HG03135 (cell line): ENCODE data around the gene ROBO1.

ENCODE experiments used
- ATAC-seq: cut with Tn5 transposase; IDR thresholded peaks from one replicate; pipeline ENCODE4 v1.9.1; 2021; ENCODE audit warnings: mild to moderate bottlenecking, moderate library complexity; ENCODE audit not compliant: unreplicated experiment

ROBO1 gene

DNA sequence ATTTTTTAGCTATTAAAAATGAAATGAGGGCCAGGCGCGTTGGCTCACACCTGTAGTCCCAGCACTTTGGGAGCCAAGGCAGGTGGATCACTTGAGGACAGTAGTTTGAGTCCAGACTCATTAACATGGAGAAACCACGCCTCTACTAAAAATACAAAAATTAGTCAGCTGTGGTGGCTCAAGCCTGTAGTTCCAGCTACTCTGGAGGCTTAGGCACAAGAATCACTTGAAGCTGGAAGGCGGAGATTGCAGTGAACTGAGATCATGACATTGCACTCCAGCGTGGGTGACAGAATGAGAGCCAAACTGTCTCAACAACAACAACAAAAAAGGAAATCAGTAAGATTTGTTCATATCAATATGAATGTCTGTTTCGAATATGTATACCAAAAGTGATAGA lies 517.1 kb downstream of the ROBO1 start:
- ATAC-seq: no peak

DNA sequence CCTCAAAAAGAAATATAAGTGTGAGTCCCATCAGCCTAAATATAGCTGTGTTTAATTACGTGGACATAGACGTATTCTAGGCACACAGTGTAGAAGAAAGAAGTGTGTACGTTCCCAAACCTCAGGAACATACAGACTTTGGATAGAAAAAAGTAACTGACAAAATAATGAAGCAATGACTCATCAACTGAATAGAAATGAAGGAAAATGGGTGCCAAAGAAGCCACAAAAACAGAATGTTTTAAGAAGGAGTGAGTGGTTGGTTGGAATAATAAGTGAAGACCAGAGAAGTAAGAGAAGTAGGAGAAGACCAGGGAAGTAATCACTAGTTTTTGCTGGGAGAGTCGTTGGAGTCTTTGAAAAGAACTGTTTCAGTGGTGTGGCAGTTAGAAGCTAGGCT lies 518.1 kb downstream of the ROBO1 start:
- no peak for ATAC-seq

DNA sequence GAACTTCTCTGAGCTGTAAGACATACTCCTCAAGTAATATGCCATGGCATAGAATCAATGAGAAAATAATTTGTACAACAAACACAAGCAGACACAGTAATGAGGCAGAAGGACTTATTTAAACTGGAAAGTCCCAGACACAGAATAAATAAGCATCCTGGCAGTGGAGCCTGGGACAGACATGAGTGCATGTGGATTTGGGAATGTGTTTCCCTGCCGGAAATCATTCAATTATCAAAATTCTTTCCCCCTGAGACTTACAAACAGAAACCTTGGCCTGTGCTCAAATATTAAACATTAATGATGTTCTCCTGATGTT lies 520.1 kb downstream of the ROBO1 start:
- ATAC-seq: no peak

DNA sequence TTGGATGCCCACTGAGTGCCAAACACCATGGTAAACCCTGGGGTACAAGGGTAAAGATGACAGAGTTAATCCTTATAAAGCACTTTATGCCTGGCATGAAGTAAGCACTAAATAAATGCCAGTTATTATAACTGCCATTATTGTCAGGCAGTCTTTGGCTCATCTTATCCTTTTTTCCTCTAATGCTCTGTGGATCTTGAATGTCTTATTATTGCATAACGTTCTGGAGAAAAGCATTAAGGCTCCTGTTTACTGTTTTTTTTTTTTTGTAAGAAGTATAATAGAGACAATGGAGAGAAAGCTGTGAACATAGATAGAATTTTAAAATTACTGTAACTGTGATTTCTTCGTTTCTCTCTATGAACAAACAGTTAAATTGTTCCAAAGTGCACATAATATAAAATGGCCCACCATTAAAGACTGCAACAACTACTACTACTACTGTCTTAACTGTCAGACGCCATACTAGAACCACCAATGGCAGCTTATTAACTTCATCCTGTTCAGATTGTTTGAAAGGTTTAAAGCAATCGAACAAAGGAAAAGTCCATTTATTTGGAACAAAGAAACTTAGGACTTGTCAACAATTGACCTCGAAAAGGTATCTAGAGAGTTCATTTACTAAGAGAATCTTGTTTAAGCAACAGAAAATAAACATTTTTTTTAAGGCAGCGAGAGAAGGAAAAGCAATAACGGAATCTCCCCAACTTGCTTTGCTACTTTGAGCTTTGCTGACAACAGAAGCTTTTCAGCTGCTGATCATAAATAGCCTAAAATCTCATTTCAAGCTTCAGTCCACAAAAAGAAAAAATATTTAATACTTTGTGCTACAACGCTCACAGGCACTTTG lies 520.7 kb downstream of the ROBO1 start:
- ATAC-seq: no peak

DNA sequence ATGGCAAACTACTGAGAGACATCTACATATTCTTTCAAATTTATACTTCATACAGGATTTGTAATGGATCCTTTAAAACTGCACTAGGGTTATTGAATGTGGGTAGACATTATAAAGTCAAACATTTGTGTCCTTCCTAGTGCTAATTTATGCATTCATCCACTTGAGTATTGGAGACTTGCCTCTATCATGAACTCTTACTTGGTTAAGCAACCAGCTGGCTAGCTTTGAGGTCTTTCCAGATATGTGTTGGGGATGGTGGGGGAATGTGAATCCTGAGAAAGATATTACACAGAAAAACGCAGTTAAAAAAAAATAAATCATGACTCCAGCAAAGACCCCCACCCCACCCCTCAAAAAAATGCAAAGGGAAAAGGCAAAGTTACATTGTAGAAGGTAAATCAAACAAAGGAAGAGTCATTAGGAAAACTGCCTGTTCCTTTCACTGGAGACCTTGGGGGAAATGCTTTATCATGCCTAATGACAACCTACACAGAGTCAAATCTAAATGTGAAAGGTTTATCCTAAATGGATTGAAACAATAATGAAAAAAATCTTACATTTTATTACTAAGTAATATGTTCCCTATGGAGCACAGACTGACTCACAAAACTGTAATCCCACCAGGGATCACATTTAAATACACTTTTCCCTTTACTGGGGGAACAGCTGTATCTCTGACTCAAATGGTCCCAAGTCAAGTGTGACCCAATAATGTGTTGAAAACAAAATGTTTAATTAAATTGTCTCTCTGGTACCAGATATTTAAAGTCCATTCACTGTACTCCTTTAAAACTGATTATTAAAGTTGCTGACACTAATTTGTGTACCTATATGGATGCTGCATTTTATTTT lies 522.3 kb downstream of the ROBO1 start:
- ATAC-seq: no peak

DNA sequence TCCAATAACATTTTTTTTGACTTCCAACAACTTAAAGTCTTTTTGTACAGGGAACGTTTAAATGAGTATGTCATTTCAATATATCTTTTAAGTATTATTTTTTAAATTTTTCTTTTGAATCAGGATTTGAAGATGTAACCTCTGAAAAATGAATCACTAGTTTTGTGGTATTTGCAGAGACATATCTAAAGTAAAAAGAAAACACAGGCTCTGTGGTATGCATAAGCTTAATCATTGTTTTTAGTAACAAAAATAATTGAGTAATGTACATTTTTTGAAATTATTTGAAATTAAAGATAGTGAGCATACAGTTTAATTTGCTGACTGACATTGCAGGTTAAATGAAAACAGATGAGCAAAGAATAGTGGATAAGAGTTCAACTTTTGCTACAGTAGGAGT lies 531.3 kb downstream of the ROBO1 start:
- ATAC-seq: no peak

DNA sequence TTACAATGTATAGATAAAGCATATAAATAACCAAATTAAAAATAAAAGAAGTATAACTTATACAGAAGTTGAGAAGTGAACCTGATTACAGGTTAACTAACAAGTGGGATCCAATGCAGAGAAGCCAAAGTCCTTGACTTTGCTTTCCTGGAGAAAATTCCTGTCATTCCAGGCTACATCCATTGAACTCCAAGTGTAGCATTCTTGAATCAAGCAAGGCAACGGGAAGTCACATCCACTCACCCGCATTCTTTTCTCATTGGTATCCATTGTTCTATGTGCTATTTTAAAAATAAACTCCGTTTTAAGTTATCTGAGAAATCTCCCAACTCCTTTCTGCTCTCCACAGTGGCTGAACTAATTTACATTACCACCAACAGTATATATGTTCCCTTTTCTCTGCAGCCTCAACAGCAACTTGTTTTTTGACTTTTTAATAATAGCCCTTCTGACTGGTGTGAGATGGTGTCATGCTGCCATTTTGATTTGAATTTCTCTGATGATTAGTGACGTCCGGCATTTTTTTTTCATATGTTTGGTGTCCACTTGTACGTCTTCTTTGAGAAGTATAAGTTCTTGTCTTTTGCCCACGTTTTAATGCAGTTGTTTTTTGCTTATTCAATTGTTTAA lies 534.3 kb downstream of the ROBO1 start:
- ATAC-seq: no peak

DNA sequence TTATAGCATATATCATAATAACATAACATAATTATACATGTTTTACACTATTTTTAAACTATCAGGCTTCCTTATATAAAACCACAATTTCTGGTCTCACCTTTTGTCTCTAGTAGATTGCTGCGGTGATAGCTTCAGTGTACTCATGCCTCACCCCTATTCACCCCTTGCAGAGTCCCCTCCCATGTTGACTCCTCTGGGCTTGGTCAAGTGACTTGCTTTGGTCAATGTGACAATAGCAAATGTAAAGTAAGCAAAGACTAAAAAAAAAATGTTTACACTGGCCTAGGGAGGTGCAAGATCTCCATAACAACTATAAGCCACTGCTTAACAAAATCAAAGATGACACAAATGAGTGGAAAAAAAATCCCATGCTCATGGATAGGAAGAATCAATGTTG lies 537.5 kb downstream of the ROBO1 start:
- no peak for ATAC-seq

DNA sequence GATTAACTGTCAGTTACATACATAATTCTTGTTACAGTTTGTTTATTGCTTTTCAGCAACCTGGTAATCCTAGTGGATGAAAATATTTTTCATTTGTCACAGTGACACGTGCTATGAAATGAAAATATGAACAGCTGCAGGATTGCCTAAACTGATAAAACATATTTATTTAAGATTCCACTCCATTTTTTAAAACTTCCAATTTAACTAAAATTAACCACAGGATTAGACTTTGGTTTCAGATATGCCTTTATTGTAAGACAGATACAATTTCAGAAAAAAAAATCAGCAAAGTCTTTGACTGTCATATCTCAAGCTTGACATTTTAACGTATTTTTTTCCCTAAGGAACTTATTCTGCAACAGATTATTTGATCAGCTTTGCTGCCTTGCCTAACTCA lies 550.7 kb downstream of the ROBO1 start:
- ATAC-seq: no peak

DNA sequence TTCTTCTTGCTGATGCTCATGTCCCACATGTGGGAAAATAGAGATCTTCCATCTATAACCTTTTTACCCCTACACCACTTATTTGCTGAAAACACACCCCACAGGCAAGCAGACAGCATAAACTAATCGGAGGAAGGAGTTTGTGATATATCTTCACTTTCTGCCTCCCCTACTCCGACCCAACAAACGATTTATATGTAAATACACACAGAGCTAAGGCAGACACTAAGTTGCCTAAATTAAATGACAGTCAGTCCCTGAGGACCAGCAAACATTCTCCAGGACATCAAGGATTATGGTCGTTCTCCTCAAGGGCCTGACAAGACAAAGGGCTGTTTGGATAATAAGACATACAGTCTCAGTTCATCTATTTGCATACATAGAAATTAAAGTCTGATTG lies 552.5 kb downstream of the ROBO1 start:
- no peak for ATAC-seq

DNA sequence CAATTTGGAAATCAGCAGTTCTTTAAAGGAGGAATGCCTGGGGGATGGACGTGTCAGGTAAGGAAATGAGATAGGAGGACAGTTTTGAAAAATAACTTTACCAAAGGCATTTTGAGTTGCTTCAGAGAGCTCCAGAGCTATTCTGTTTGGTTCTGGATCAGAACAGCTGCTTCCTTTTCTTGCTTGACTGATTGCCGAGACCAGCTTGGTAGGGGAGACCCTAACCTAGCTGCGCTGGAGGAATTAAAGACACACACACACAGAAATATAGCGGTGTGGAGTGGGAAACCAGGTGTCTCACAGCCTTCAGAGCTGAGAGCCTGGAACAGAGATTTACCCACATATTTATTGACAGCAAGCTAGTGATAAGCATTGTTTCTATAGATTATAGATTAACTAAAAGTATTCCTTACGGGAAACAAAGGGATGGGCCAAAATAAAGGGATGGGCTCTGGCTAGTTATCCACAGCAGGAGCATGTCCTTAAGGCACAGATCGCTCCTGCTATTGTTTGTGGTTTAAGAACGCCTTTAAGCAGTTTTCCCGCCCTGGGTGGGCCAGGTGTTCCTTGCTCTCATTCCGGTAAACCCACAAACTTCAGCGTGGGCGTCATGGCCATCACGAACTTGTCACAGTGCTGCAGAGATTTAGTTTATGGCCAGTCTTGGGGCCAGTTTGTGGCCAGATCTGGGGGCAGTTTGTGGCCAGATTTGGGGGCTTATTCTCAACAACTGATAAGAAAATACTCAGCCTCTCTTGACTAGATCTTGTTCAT lies 556.0 kb downstream of the ROBO1 start:
- no peak for ATAC-seq

DNA sequence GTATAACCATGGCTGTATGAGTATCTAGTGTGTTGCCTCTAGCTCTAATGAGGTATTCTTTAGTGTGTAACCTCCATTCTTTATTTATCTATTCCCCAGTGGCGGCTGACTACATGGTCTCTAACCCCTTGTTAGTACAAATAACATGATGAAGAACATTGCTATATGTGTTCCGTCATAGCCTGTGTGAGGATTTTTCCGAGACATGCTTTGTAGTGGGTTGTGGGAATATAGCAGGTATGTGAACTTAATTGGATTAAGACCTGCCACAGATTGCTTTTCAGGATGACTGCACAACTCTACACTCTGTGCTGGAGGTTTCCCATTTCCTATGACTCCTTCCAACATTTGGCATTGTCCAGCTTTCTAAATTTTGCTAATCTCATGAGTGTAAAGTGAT lies 563.4 kb downstream of the ROBO1 start:
- no peak for ATAC-seq

DNA sequence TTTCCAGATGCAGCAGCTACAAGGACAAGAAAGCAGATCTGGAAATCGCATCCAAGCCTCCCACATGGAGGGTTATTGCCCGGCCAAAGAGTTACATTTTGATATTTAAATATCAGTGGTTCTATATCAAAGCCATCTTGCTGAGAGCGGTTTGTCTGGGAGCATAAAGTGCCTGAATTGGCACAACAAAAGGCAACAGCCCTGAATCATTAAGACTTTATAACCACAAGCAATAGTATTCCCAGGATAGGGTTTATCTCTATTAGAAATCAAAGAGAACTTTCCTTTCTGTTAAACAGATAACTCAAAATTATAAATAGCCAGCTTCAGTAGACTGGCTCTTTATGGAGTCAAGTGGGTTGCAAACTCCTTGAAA lies 564.7 kb downstream of the ROBO1 start:
- ATAC-seq: no peak

DNA sequence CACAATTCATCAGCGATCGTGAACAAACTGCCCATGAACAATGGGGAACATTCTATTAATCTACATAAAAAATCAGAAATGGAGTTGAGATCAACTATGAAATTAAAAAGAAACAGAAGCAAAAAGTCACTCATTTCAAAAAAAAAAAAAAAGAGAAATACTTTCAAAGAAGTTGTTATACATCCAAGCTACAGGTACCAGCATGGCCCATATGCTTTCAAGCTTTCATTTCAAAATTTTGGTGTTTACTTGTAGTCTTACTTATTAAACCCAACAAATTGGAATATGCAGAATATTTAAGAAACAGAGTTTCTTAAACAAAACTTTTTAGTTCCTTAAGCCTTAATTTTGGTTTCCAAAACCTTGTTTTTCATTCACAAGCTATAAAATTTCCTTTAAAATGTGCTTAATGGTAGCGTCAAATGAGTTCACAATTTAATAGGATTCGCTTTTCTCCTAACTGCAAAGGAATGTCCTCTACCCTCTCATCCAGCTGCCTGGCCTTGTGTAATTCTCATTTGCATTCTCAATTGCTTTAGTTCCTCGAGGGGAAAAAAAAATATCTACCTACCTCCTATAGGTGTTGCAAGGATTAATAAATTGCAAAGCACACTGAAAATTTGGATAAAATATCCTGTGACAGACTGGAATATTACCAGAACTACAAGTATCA lies 565.2 kb downstream of the ROBO1 start:
- no peak for ATAC-seq

DNA sequence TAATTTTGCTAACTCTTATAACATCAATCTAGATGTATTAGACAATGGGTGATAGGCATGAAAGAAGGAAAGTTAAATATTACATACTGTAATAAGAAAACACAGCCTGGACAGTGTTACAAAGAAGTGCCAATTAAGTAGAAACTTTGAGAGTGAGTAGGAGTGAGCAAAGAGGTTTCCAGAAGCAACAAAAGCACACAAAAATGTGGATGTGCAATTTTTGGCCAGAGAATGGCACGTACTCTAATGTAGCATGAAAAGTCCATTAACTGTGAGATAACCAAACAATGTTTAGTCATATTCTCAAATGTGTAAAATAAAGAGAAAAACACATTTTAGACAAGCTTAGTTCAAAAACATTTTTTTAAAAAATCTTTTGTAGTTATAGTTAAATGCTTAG lies 567.3 kb downstream of the ROBO1 start:
- ATAC-seq: no peak

DNA sequence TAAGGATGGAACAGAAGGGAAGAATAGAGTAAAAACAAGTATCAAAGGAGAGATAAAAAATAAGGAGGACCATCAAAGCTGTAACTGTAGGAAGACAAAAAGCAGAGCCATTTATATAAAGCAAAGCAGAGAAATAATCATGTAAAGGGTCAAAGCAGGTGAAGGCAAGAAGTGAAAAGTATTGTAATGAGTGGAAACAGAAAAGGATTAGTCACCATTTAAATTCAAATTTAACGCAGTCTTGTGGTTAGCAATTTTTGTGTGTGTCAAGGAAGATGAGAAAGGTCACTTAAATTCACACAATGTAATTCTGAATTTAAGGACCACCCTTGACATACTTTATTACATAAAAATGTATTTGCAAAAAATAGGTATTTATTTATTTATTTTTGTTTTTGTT lies 567.8 kb downstream of the ROBO1 start:
- ATAC-seq: no peak

DNA sequence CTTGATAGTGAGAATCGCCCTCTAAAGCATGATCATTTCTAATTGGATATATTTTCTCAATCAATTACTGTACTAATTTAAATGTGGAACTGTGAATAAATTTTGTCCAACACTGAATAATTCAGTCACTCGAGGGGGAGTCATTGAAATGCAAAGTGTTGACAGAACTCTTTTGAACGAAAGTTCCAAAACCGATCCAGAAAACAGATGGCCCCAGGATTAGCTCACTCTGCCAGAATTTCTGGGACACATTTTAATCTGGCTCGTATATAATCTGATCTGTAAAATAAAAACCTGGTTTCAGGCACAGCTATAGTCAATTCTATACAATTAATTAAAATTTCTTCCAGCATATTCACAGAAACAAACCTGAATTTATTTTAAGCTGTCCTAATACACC lies 580.4 kb downstream of the ROBO1 start:
- no peak for ATAC-seq

DNA sequence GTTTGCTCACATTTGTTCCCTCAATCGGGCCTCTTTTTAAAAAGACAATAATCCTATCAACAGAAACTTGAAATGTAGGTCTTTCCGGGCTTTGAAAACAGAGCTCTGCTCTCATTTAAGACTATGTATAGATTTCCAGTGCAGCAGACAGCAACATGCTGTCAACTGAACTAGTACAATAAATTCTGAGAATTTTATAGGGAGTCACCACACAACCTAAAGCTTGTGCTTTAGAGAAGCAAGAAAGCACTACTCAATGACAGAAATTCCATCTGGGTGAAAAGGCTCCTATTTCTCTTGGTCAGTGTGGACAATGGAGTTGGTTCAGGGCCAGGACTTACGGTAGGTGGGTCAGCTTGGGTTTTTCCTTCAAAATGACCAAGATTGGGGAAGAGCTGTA lies 583.5 kb downstream of the ROBO1 start:
- ATAC-seq: no peak

DNA sequence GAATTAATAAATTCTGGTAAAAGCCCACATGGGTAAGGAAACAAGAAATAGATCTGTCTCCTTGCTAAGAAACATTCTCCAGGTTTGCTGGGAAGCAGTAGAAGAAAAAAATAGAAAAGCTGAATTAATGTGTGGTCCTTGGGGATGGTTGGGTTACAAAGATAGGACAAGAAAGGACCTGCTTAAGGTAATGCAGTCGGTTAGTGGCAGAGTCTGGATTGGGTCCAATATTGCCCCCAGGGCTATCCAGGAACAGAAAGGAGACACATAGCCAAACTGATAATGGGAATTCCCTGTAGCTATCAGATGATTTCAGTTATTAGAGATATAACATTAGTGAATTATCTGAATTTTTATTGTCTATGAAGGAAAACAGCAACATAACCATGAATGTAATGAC lies 584.3 kb downstream of the ROBO1 start:
- no peak for ATAC-seq

DNA sequence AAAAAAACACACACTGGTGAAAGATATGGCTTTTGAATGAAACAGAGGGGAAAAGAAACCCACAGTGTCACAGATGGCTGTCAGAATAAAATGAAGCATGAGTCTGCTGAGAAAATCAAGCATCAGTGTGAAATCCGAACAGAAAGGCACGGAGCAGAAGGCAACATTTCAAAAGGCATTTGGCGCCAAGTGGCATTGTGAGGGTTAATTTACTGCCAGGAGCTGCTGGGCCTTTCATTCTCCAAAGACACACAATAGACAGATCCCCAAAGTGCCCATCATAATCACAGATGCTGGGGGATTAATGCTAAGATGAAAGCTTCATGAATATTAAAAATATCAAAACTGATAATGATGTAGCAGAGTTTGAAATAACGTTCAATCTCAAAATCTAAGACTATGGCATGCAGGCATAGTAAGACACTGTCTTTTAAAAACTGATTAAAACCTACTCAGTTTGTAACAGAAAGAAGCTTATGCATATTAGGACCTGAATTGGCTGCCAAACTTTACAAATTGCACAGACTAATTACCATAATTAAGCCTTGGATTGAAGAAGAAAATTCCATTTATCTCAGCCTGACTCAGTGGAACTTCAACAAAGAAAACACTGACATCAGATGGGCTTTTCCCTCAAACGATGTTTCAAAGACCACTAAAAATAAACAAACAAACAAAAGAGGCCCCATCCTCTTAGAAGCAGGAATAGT lies 589.2 kb downstream of the ROBO1 start:
- no peak for ATAC-seq
